GM13977 (cell line): ENCODE measurements around the gene RSPO3.
A peak's percentile ranks its signal among the peaks of the same experiment; 100 is the strongest.

ENCODE experiments used
- DNase-seq: peaks from one replicate; pipeline ENCODE4 v3.0.0; 2012; ENCODE audit warnings: low spot score
- CTCF ChIP-seq: IDR thresholded peaks from 2 replicates; pipeline ENCODE4 v1.5.1; 2012; ENCODE audit warnings: mild to moderate bottlenecking, control low read depth; ENCODE audit not compliant: insufficient read depth; ENCODE audit errors: extremely low read depth, missing control alignments
- in situ Hi-C: fragments of 300-500 bp; cut with MboI; formaldehyde crosslinking; loops from one replicate; pipeline ENCODE4 v1.12.0; 2022; ENCODE audit warnings: low sequenced_read_pairs, low pct_unique_long_range_greater_than_20kb, mixed read lengths, inconsistent platforms; ENCODE audit not compliant: unreplicated experiment

Gene RSPO3

GRCh38 chr6:127178746-127179145 is 60.3 kb downstream of the RSPO3 start:
- in situ Hi-C loops = no loop called here
- no peak for DNase-seq
- TF ChIP-seq CTCF = no peak

GRCh38 chr6:127180426-127180825 is 62.0 kb downstream of the RSPO3 start:
- no peak for TF ChIP-seq CTCF
- DNase-seq = no peak
- in situ Hi-C loops = no loop called here

- TF ChIP-seq CTCF = no peak
- DNase-seq = no peak
- in situ Hi-C loops = no loop called here
Measured at GRCh38 chr6:127182501-127182900, 64.0 kb downstream of the RSPO3 start.

- TF ChIP-seq CTCF = no peak
- in situ Hi-C loops = no loop called here
Measured at GRCh38 chr6:127185437-127185995, 67.0 kb downstream of the RSPO3 start.

GRCh38 chr6:127186889-127187288 is 68.4 kb downstream of the RSPO3 start:
- TF ChIP-seq CTCF = peak; percentile 65
- in situ Hi-C loops = no loop called here
- DNase-seq = no peak

More at GRCh38 chr6:127185437-127185995, 67.0 kb downstream of the RSPO3 start:
- no peak for DNase-seq

GRCh38 chr6:127188744-127189143 is 70.3 kb downstream of the RSPO3 start:
- TF ChIP-seq CTCF = no peak
- no peak for DNase-seq
- in situ Hi-C loops = no loop called here

GRCh38 chr6:127190552-127190951 is 72.1 kb downstream of the RSPO3 start:
- TF ChIP-seq CTCF = peak; percentile 46
- in situ Hi-C loops = no loop called here
- no peak for DNase-seq
